Tibial nerve (tissue), 4 donors: Measurements from ENCODE around the gene TMEM14A. TPM values are rescaled to one million over a fixed set of nuclear protein-coding genes. Genes with fewer than 3 reads are reported as not detected.

Source experiments
- DNase-seq, 2 donors: peaks; one replicate each; pipeline ENCODE4 v3.0.0-alpha.2; 2019; ENCODE audit warnings: low spot score in 2 of 2
- H3K27ac ChIP-seq, 4 donors: fragments of 200-600 bp; sonication (generic) in 3 of 4; one replicate each; pipeline ENCODE4 v1.5.1; 2017 to 2019; ENCODE audit warnings: mild to moderate bottlenecking in 1 of 4
- H3K27me3 ChIP-seq, 2 donors: fragments of 200-600 bp; sonication (generic) in 1 of 2; one replicate each; pipeline versions ENCODE4 v1.5.1 to v1.6.0; 2017 to 2019
- H3K36me3 ChIP-seq, 3 donors: fragments of 200-600 bp; sonication (generic); one replicate each; pipeline ENCODE4 v1.5.1; 2018 to 2019
- H3K4me1 ChIP-seq, 4 donors: fragments of 200-600 bp; sonication (generic) in 3 of 4; one replicate each; pipeline ENCODE4 v1.5.1; 2017 to 2019
- H3K4me3 ChIP-seq, 4 donors: fragments of 200-600 bp; sonication (generic) in 3 of 4; one replicate each; pipeline ENCODE4 v1.5.1; 2017 to 2019; ENCODE audit warnings: mild to moderate bottlenecking in 1 of 4, moderate library complexity in 1 of 4
- H3K9me3 ChIP-seq, 4 donors: fragments of 200-600 bp; sonication (generic) in 3 of 4; one replicate each; pipeline ENCODE4 v1.5.1; 2017 to 2019
- CTCF ChIP-seq, 5 experiments: fragments of 200-600 bp in 3 of 5; fragments of 450-650 bp in 2 of 5; sonication (generic) in 3 of 5; IDR thresholded peaks; one replicate each; pipeline ENCODE4 v1.5.1; 2016 to 2019; ENCODE audit warnings: antibody characterized with exemption in 5 of 5, mild to moderate bottlenecking in 3 of 5, moderate library complexity in 2 of 5
- EP300 ChIP-seq, 2 donors: sonication (generic); formaldehyde crosslinking; IDR thresholded peaks; one replicate each; pipeline ENCODE4 v1.6.1; 2017; ENCODE audit warnings: antibody characterized with exemption in 2 of 2, mild to moderate bottlenecking in 1 of 2
- POLR2A ChIP-seq, 2 donors: fragments of 450-650 bp; IDR thresholded peaks; one replicate each; pipeline ENCODE4 v1.6.1; 2017; ENCODE audit warnings: antibody characterized with exemption in 2 of 2, mild to moderate bottlenecking in 2 of 2, moderate library complexity in 2 of 2
- WGBS, 2 donors: methylation state at CpG; one replicate each; pipeline ENCODE4 v1.1.5; 2018; 5-methylcytosine and 5-hydroxymethylcytosine counted together
- total RNA-seq, 4 donors: library from RNA; depleted of rRNA; stranded (reverse); fragments of >200 nt; gene quantifications; one replicate each; pipeline ENCODE4 v1.1.0, GENCODE V29; 2016

TMEM14A gene
- total RNA-seq, 4 donors from 2014 or later = 14.4 to 39.6 (median 24.3) TPM

GRCh38 chr6:52718550-52718949, 47.6 kb downstream of the TMEM14A start:
- no peak for DNase-seq
- H3K9me3 ChIP-seq = no peaks in the 10 kb centered on the region

GRCh38 chr6:52720321-52720720, 49.4 kb downstream of the TMEM14A start:
- H3K27me3 ChIP-seq = no peaks in the 10 kb centered on the region
- peaks cover 0 to 15% (median 0%) of the 10 kb centered on the region in 4 donors for H3K4me1 ChIP-seq
- H3K4me3 ChIP-seq = no peak overlapping the region
- TF ChIP-seq POLR2A (IDR thresholded peaks at IDR 0.05) (no peak), EP300 (IDR thresholded peaks at IDR 0.05) (no peak), CTCF (IDR thresholded peaks at IDR 0.05) (no peak)
- H3K9me3 ChIP-seq = peaks cover 0 to 6% (median 0%) of the 10 kb centered on the region in 4 donors
- 71 to 78% methylated on average over 2 of the region's 2 CpGs for WGBS, 2 donors
- no peak for DNase-seq
- H3K36me3 ChIP-seq = no peaks in the 10 kb centered on the region
- no peak overlapping the region for H3K27ac ChIP-seq

More at GRCh38 chr6:52718550-52718949, 47.6 kb downstream of the TMEM14A start:
- Histone ChIP-seq H3K4me3 (no peak overlapping the region), H3K4me1 (peaks cover 0 to 3% (median 0%) of the 10 kb centered on the region in 4 donors), H3K36me3 (no peaks in the 10 kb centered on the region), H3K27me3 (no peaks in the 10 kb centered on the region), H3K27ac (no peak overlapping the region)
- TF ChIP-seq POLR2A (IDR thresholded peaks at IDR 0.05) (no peak), CTCF (IDR thresholded peaks at IDR 0.05) (no peak), EP300 (IDR thresholded peaks at IDR 0.05) (no peak)

GRCh38 chr6:52724042-52724405, 53.1 kb downstream of the TMEM14A start:
- TF ChIP-seq EP300 (IDR thresholded peaks at IDR 0.05) (peak in 1 of 2 donors; percentile 20), CTCF (IDR thresholded peaks at IDR 0.05) (no peak)
- H3K9me3 ChIP-seq = peaks cover 0 to 6% (median 0%) of the 10 kb centered on the region in 4 donors
- DNase-seq = peak in 1 of 2 donors; percentile 26
- H3K36me3 ChIP-seq = no peaks in the 10 kb centered on the region
- peak overlapping the region in 1 of 4 donors; percentile 26 for H3K27ac ChIP-seq
- WGBS, 2 donors = 67% methylated on average over 2 of the region's 2 CpGs
- no peaks in the 10 kb centered on the region for H3K27me3 ChIP-seq
- H3K4me1 ChIP-seq = peaks cover 0 to 15% (median 0%) of the 10 kb centered on the region in 4 donors
- no peak overlapping the region for H3K4me3 ChIP-seq

- peak overlapping the region in 3 of 4 donors; percentile 21 to 55 (median 26) for H3K27ac ChIP-seq
- peaks cover 0 to 6% (median 0%) of the 10 kb centered on the region in 4 donors for H3K9me3 ChIP-seq
- no peaks in the 10 kb centered on the region for H3K27me3 ChIP-seq
Measured at GRCh38 chr6:52724406-52725121, 53.7 kb downstream of the TMEM14A start.

More at GRCh38 chr6:52724406-52725121, 53.7 kb downstream of the TMEM14A start:
- 79 to 80% methylated on average over 13 of the region's 13 CpGs for WGBS, 2 donors
- TF ChIP-seq POLR2A (IDR thresholded peaks at IDR 0.05) (no peak), CTCF (IDR thresholded peaks at IDR 0.05) (peak in 3 of 5 experiments; percentile 24 to 50 (median 30))
- Histone ChIP-seq H3K4me3 (no peak overlapping the region), H3K4me1 (peaks cover 0 to 15% (median 0%) of the 10 kb centered on the region in 4 donors), H3K36me3 (no peaks in the 10 kb centered on the region)
- DNase-seq = peak; percentile 53 to 61
